Activated CD4-positive, alpha-beta T cell treated with anti-CD3 and anti-CD28 coated beads, Interleukin-2, amount 50 U/mL, for 48 hours (primary cell): Measurements from ENCODE around the gene GFOD1.
"Not testable (repeated sequence)": the region's sequence is repeated elsewhere in the genome, so short reads cannot be mapped to it uniquely, and the experiment has no call there.

ENCODE experiments used
- DNase-seq, 2 experiments: peaks; one replicate each; pipeline ENCODE4 v3.0.0-alpha.2; 2020

The GFOD1 gene

DNA sequence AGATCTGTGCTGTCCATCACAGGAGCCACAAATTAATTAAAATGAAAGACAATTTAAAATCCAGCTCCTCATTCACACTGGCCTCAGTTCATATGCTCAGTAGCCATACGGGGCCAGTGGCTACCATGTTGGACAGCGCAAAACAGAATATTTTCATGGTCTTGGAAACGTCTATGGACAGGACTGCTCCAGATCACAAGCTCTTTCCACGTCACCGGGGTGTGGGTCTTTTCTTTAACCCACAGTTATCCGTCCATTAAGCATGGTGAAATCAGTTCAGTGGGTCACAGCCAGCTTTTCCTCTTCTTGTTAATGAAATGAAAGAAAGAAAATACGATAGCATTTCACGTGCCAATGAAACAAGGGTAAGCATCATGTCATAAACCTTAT, 24.1 kb downstream of the GFOD1 start:
- DNase-seq: no peak

DNA sequence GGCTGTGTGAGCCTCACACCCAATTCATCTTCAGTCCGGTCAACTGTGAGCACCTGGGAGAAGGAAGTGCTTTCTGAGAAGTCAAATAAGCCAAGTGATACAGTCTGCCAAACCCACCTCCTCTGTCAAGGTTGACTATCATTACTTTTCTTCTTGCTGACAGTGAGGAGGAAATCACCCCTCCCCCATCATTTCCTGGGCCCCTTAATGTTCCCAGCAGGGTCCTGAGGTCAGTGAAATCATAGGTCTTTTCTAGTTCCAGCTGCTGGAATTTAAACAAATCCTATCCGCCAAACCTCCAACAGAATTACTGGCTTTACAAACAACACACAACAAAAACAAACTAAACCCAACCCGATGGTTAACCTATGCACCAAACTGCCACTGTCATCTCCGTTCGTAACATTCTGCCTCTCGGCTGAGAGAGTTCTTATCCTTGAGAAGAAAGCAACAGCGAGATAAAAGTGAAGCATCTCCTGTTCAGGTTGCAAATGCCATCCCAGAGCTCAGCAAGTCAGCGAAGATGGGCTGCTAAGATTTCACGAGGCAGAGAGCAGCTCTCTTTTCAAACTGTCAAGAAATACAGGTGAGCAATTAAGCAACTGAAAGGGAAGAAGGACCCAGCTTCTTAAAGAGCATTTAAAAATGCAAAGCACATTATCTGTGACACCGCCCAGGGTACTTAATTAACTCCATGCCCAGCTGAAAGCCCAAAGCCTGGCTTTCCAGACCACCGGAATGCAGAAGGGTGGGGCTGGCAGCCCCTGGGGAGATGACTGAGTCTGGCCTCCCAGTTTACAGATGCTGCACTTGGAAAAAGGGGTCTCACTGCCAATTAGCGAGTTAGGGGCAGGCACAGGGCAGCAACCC, 24.7 kb downstream of the GFOD1 start:
- no peak for DNase-seq

DNA sequence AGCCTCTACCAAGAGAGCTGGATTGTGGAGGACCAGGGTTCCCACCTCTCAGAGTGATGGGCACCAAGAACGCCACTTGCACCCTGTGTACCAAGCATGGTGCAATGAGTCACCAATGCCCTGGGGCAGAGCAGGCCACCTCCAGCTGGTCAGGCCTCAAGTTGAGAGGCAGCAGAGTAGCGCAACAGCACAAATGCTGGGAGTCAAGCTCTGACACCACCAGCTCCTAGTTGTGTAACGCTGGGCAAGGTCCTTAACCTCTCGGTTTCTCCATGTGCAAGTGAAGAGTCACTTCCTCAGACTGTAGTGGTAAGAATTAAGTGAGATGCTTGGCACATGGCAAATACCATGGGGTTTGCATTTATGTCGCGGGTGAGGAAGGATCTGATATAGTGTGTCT, 25.6 kb downstream of the GFOD1 start:
- no peak for DNase-seq

DNA sequence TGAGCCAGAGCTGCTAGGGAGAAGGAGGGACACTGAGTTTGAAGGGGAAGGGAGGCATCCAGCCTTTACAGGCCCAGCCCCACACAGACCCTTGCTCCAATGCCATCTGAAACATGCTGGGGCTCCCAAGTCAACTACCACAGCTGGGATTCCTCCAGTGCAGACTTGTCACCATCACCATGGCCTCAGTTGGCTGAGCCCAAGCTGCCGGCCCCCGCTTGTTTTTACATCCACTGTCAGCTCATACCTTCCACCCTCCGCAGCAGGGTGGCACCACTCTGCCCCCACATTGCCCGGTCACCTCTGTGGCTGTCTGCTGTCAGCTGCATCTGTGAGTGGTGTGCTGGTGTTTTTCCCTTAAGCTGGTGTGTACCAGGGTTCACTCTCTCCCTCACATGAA, 26.1 kb downstream of the GFOD1 start:
- no peak for DNase-seq

DNA sequence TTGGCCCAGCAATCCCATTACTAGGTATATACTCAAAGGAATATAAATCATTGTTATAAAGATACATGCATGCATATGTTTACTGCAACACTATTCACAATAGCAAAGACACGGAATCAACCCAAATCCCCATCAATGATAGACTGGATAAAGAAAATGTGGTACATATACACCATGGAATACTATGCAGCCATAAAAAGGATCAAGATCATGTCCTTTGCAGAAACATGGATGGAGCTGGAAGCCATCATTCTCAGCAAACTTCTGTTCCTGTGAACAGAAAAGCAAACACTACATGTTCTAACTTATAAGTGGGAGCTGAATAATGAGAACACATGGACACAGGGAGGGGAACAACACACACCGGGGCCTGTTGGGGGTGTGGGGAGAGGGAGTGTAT, 27.1 kb downstream of the GFOD1 start:
- not testable (repeated sequence) for DNase-seq

DNA sequence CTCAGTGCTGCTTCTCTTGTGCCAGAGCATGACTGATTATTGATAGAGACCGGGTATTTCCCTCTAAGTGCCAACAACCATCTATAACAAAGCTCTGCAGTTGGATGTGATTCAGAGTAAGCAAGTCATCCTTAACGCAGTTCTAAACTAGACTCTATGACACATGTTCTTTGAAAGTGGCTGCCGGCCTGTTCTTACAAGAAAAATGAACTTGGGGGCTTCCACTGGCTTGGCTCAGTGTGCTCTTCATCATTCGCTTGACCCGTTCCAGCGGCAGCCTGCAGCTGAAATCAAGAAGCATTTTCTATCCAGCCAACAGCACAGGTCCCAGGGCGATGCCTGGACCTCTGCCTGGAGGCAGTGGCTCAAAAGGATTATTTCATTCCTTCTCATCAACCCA, 29.8 kb downstream of the GFOD1 start:
- DNase-seq: no peak

DNA sequence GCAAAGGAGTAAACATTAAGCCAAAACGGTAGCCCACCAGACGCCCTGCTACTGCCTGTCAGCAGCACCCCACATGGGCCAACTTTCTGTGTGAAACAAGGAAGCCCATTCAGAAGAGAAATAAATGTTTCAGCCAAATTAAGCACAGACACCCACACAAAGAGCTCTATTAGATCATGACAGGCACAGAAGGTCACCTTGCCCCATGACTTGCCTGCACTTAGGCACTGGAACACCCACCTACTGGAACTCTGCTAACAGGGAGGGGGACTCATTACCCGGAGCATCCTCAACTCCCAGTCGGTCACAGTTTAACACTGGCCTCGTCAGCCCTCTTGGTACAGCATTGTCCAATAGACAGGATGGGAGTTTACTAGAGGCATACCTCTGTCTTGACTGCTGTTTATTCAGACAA, 31.8 kb downstream of the GFOD1 start:
- DNase-seq: no peak

DNA sequence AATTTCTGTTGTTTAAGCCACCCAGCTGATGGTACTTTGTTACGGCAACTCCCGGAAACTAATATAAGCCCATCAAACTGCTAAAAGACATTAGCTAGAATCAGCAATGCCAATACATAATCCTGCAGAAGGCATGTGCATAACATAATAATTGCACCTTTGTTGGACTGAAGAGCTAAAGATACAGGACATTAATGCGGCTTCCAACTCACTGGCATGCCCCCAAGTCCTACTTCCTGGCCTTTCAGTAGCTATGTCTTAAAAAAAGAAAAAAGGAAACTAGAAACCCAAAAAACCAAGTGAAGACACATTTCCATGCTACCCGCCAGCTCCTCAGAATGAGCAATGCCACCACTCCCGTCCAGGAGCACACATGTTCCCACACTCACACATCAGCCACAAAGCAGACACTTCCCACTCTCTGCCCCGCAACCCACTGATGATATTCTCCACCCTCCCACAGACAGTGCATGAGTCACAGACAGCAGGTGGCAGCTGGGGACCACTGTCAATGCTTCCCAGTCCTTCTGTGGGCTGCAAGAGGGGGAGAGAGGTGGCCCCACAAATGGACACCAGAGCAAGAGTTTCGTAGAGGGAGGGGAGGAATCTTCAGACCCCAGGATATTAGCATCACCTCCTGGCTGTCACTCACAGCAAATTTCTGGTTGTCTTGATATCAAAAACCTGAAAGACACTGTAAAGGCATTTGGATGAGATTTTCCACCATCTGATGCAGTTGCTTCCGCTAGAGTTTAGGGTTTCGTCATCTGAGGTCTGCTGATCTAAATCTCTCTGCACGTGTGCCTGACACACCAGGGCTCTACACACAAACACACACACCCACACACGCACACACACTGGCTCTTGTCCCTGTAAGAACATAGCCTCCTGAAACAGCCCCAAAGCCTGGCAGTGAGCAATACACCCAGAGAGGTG, 32.8 kb downstream of the GFOD1 start:
- peak; percentile 72 to 81 for DNase-seq

DNA sequence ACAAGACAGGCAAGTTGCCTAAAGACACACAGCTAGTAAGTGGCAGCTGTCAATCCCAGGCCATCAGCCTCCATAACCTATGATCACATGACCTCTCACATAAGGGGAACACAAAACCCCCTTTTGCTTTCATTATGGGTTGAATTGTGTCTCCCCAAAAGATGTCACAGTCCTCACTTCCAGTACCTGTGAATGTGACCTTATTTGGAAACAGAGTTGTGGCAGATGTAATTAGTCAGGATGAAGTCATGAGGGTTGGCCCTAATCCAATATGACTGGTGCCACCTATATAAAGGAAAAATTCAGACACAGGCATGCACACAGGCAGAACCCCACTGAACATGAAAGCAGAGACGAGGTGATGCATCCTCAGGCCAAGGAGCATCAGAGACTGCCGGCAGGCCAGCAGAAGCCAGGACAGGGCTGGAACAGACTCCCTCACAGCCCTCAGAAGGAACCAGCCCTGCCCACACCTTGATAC, 33.6 kb downstream of the GFOD1 start:
- DNase-seq: peak in 1 of 2 experiments; percentile 41

DNA sequence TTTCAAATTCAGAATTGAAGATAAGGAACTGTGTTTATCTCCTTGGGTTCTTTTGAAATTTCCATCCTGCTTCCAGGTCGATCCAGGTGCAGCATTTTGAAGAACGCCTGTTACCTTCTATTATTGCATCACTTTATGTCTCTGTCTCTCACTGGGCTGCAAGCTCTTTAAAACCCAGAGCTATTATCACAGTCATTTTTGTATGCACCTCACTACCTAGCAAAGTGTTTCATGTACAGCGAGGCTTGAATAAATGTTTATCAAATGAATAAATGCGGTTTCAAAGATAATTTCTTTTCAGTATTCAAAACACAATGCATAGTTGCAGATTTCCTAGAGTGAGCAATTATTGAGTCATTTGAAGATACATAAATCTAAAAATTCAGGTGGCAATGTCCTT, 34.2 kb downstream of the GFOD1 start:
- no peak for DNase-seq

DNA sequence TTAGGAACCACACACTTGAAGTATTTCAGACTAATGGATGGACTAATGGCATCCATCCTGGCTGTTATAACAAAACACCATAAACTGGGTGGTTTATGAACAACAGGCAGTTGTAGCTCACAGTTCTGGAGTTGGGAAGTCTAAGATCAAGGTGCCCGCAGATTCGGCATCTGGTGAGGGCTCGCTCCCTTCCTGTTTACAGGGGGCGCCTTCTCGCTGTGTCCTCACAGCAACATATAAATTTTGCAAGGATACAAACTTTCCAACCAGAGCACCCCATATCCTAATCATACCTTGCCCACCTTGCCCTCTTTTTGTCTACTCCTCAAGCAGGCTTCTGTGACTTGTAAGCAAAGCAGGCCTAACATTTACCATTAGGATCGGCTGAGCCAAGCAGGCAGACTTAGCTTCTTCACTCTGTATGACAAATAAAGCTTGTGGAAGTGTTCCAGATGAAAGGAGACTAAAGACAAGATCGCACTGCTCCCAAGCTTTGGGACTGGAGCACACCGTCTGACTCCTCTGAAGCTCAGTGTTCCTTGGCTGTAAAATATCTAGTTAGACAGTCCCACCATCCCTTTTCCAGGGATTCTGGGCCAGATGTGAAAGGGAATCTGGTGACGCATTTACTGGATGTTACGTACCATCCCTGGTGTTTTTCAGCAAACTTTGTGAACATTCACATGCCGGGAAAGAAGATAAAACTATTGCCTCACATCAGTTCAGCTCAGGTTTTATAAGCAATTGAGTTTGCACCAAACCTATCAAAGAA, 34.9 kb downstream of the GFOD1 start:
- DNase-seq: no peak

DNA sequence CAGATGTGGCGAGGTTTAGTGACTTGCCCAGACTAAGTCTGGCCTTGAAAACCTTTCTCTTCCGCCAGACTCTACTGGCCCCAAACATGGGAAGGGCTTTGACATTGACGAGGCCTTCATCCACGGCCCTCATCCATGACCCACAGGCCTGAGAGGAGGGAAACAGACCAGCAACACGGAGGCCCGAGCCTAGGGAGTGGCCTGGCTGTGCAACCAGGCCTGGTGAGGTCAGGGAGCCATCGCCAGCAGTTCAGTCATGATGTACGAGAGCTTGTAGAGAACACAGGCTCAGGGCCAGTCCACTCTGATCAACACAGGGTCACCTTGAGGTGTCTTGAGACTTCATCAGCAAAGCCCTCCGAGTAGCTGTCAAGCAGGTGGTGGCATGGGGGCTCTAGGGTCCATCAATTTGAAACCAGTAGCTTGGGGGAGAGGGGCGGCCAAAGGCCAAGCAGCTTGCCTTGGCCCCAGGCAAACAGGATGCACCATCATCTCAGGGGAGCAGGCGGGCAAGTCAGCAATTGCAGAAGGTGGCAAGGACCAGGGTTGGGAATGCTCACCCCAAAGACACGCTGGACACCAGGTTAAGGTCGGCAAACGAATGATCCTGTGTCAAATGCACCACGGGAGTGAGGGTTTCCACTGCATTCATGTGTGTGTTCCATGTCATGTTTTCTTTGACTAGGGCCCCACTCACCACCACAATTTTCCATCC, 36.1 kb downstream of the GFOD1 start:
- DNase-seq: no peak

DNA sequence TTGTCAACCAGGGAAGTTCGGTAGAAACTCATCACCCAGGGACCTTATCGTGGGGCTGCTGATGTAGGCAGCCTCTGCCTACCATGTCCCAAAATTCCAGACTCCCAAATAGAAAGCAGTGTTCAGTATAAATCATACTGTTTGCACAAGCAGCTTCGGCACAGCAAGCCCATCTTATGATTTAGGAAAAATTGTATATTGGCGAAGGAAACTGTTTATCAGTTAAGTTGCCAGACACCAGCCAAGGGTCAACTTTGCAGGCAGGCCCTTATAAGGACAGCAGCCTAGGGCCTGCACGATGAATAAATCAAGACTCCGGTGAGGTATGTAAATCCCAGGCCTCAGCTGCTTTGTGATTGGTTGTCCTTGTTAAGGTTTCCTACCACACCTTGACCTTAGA, 36.8 kb downstream of the GFOD1 start:
- DNase-seq: no peak

DNA sequence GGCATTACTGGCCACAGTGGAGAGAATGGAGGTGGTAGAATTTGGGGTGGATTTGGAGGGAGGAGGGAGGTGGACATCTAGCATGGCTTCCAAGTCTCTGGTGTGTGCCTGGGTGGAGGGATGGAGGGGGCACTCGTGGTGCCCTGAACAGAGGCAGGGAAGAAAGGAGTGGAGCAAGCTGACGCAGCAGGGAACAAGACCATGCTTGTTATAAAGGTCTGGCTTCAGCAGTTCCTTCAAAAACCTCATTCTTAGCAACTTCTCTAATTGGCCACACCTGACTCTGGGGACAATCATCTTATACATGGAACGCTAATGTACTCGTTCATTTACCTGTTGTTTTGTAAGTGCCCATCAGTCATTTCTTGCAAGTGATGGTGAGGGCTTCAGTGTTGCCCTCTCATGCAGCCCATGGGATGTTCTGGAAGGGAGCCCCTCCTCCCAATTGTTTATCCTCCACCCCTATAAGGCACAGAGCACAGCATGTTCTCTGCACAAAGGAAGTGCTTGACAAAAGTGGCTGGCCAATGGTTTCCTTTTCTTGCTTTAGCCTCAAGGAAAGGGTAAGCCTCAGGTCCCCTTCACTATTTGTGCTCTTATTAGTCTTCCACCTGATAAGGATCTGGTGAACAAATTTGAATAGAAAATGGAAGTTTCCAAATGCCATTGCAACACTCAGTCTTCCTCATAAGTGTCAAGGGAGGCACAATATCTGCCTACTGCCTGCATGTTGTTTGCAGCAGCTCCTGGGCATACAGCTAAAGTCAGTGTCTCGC, 39.3 kb downstream of the GFOD1 start:
- DNase-seq: no peak

DNA sequence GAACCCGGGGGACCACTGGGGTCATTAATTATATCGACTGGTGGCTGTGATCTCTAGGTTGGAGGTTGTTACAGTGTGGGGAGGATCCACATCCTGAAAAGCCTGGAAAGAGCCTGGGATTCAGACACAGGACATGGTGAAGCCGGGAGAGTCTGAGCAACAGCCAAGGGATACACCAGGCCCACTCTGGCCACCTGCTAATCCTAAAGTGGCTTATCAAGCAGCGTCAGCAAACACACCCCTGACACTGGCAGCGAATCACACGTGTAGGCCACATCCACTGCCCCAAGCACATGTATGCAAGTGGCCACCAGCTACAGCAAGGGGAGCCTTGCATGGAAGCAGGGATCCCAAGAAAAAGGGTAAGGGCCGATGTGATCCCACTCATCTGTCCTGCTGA, 41.0 kb downstream of the GFOD1 start:
- no peak for DNase-seq

DNA sequence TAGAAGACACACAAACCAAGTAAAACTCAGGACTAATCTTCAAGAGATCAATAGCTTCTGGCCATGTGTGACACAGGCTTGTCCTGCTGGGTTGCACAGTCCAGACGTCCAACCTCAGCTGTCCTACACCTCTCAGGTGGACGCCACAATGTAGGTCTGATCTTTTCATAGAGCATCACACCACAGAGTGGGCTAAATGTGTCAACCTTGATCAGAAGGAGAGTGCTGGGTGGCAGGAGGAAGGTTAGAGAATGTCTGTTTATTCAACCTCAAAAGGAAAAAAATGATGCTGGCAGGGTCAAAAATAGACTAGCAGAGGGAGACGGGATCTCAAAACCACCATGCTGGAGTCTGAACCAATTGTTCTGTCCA, 41.7 kb downstream of the GFOD1 start:
- no peak for DNase-seq

DNA sequence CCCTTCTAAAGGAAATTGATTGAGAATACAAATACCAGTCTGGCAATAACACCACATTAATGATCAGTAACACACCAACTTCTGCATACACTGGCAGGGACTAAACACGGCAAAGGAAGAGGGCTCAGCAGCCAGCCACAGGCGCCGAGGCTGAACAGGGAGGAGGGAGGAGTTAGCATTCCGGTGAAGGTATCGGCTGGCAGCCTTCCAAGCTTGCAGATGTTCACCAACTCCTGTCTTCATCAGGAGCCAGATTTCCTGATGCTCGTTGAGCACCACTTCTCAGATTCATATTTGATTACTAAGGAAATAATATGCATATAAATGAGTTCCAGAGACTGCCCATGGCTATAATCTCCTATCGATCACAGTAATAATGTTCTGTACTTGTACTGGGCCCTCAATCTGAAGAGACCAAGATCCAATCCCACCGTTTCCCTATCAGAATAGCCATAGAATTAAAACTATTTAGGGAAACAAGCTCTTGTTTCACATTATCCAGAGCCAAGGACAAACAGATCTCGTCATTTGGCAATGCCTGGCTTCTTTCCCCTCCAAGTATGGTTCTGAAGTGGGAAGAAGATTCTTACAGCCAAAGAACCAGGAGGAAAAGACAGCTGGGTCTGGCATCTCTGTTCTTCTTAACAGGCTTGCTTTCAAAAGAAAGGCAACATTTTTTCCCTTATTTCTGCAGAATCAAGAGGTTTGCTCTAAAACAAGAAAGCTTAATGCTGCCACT, 42.2 kb downstream of the GFOD1 start:
- no peak for DNase-seq

DNA sequence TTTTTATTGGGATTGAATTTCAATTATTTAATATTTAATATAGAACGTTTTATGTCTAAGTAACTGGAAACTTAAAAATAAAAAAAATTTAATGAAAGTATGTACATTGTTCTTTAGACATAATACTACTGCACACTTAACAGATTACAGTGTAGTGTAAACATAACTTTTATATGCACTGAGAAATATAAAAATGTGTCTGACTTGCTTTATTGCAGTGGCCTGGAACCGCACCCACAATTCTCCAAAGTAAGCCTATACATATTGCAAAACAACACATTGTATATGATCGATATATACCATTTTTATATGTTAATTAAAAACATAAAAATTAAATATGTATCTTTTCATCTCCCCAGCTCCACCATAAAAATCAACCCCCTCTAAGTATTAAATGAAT, 42.8 kb downstream of the GFOD1 start:
- no peak for DNase-seq

DNA sequence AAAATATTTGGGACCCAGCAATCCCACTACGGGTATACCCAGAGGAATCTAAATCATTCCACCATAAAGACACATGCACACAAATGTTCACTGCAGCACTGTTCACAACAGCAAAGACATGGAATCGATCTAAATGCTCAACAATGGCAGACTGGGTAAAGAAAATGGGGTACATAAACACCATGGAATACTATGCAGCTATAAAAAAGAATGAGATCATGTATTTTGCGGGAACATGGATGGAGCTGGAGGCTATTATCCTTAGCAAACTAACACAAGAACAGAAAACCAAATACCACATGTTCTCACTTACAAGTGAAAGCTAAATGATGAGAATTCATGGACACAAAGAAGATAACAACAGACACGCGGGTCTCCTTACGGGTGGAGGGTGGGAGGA, 43.4 kb downstream of the GFOD1 start:
- not testable (repeated sequence) for DNase-seq

DNA sequence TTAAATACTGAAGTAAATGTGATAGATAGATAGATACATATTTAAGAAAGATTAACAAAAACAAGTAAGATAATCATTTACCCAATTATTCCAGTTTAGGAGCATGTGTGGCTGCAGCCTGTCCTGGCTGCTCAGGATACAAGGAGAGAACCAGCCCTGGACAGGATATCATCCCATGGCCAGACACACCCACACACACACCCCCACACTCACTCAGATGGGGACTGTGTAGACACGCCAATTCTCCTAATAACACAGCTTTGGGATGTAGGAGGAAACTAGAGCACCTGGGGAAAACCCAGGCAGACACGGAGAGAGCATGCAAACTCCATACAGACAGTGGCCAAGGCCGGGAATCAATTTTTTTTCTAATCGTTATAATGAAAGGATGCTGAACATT, 45.6 kb downstream of the GFOD1 start:
- no peak for DNase-seq

DNA sequence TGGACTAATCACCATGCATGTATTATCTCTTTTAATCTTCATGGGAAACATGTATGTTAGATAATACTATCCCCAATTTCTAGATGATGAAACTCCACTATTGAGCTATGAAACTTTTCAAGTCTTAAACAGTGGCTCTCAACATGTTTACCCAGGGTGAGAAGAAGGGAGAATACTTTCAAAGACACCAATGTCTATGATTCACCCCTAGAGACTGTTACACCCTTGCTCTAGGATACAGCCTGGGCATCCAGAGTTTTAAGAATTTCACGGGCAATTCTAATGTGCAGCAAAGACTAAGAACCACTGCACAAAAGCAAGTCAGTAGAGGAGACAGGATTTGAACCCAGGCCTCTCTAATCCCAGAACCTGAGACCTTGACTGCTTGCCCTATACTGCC, 47.8 kb downstream of the GFOD1 start:
- no peak for DNase-seq
